ENCODE data around the gene UGT1A6.
"Not testable (repeated sequence)": the region's sequence is repeated elsewhere in the genome, so short reads cannot be mapped to it uniquely, and the experiment has no call there.

The UGT1A6 gene

GRCh38 chr2:233736868-233737653 lies 44.4 kb downstream of the UGT1A6 start:
- not testable (repeated sequence) for DNase-seq

- no peak for DNase-seq
Observed at GRCh38 chr2:233740870-233741269, 48.2 kb downstream of the UGT1A6 start.

- no peak for DNase-seq
Observed at GRCh38 chr2:233743464-233744259, 51.0 kb downstream of the UGT1A6 start.

DNA sequence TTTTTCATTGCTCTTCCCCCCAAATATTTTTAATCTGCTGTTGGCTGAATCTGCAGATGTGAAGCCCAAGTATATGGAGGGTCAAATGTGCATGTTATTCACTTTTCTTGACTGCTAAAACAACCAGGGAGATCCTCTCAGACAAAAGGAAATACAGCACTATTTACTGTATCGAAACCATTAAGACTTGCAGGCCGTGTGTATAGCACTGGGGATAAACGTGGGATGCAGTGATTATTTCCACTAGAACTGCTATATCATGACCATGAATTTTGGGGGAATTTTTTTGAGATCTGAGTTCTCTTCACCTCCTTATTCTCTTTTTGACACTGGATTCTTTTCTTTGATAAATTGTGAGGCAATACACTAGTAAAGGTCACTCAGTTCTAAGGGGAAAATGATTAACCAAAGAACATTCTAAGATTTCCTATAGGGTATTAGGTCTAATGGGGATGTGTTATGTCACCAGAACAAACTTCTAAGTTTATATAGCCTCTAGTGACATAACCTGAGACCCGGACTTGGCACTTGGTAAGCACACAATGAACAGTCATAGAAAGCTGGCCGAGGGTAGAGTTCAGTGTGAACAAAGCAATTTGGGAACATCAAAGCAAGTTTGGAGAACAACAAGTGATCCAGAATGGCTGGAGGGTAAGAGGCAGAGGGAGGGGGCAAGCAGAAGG lies 52.5 kb downstream of the UGT1A6 start:
- DNase-seq: no peak

- not testable (repeated sequence) for DNase-seq
Observed at GRCh38 chr2:233745838-233746237, 53.1 kb downstream of the UGT1A6 start.

- DNase-seq: no peak
Observed at GRCh38 chr2:233746475-233747282, 54.0 kb downstream of the UGT1A6 start.

DNA sequence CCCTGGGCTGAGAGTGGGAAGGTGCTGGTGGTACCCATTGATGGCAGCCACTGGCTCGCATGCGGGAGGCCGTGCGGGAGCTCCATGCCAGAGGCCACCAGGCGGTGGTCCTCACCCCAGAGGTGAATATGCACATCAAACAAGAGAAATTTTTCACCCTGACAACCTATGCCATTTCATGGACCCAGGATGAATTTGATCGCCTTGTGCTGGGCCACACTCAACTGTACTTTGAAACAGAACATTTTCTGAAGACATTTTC lies 54.5 kb downstream of the UGT1A6 start:
- DNase-seq: no peak

DNA sequence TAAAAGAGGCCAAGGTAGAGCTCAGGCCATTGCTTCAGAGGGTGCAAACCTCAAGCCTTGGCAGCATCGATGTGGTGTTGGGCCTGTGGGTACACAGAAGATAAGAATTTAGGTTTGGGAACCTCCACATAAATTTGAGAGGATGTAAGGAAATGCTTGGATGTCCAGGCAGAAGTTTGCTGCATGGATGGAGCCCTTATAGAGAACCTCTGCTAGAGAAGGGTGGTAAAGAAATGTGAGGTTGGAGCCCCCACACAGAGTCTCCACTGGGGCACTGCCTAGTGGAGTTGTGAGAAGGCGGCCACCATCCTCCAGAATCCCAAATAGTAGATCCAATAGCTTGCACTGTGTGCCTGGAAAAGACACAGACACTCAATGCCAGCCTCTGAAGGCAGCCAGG lies 58.0 kb downstream of the UGT1A6 start:
- DNase-seq: not testable (repeated sequence)

DNA sequence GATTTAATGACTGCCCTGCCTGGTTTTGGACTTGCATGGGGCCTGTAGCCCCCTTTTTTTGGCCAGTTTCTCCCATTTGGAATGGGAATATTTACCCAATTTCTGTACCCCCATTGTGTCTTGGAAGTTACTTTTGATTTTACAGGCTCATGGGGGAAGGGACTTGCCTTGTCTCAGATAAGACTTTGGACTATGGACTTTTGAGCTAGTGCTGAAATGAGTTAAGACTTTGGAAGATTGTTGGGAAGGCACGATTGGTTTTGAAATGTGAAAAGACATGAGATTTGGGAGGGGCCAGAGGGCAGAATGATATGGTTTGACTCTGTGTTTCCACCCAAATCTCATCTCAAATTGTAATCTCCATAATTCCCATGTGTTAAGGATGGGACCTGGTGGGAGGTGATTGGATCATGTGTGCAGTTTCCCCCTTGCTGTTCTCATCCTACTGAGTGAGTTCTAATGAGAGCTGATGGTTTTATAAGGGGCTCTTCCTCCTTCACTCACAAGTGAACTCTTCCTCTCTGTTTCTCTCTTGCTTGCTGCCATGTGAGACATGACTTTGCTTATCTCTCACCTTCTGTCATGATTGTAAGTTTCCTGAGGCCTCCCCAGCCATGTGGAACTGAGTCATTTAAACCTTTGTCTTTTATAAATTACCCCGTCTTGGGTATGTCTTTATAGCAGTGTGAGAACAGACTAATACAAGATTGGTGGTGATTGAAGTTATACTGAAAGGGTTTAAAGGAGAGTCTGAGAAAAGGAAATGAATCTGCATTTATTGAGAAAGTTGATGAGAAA lies 58.7 kb downstream of the UGT1A6 start:
- DNase-seq: not testable (repeated sequence)

DNA sequence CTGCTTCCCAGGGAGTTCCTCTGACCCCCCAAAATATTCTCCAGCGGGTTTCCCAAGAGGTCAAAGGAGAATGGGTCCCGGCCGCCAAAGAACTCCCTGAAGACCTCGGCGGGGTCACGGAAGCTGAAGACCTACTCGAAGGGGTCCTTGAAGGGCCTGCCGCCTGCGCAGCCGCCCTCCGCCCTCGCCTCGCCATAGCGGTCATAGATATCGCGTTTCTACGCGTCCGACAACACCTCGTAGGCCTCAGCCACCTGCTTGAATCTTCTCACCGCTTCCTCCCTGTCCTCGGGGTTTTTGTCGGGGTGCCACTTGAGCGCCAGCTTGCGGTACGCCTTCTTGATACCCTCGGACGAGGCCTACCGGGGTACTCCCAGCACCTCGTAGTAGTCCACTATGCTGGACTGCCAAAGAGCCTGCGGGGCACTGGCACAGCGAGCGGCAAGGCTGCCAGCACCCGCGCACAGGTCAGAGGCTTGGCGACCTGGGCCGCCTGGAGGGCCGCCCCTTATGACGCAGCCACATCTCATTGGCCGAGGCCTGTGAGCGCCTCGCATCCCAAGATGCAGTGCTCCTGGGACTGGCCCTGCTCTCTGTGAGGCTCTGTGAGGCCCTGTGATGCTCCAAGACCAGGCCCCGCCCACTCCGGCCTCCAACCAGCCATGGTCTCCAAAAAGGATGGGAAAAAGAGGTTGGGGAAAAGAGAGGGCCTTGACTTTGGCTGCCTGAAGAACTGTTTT lies 62.4 kb downstream of the UGT1A6 start:
- DNase-seq: no peak

DNA sequence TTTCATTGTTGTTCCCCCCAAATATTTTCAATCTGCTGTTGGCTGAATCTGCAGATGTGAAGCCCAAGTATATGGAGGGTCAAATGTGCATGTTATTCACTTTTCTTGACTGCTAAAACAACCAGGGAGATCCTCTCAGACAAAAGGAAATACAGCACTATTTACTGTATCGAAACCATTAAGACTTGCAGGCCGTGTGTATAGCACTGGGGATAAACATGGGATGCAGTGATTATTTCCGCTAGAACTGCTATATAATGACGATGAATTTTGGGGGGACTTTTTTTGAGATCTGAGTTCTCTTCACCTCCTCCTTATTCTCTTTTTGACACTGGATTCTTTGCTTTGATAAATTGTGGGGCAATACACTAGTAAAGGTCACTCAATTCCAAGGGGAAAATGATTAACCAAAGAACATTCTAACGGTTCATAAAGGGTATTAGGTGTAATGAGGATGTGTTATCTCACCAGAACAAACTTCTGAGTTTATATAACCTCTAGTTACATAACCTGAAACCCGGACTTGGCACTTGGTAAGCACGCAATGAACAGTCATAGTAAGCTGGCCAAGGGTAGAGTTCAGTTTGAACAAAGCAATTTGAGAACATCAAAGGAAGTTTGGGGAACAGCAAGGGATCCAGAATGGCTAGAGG lies 63.9 kb downstream of the UGT1A6 start:
- DNase-seq: no peak

GRCh38 chr2:233758141-233758540 lies 65.5 kb downstream of the UGT1A6 start:
- no peak for DNase-seq

GRCh38 chr2:233758849-233759248 lies 66.2 kb downstream of the UGT1A6 start:
- DNase-seq: no peak

GRCh38 chr2:233760043-233760442 lies 67.4 kb downstream of the UGT1A6 start, which contains the start of gene UGT1A1:
Gene UGT1A1 (plus strand): TSS chr2:233760270. CDS start chr2:233760288, 18 bp downstream.
- no peak for DNase-seq

DNA sequence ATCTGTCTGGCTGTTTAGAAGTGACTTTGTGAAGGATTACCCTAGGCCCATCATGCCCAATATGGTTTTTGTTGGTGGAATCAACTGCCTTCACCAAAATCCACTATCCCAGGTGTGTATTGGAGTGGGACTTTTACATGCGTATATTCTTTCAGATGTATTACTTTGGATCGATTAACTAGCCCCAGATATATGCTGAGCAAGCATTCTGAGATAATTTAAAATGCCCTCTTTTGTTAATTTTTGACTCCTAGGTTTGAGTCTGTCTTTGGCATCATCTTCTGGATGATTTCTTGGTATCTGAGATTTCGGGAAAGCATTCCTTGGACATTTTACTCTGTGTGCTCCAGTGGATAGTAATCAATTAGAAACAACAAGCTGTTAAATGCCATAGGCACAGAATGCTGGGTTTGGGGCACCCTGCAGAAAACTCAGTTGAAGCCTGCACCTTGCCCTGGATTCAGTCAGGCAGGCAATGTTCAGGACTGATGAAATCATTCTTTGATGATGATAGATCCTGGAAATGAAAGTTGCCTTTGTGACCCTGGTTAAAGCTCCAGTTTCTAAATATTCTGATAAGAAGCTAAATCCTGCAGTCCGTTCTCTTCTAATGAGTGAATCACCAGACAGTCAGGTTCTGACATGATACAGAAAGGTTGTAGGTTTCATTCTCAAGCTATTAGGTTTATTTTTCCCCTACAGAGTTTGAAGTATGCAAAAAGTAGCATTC lies 68.5 kb downstream of the UGT1A6 start:
- no peak for DNase-seq

- DNase-seq: peak in 1 of 2 donors; percentile 12
Observed at GRCh38 chr2:233764264-233764663, 71.6 kb downstream of the UGT1A6 start.

DNA sequence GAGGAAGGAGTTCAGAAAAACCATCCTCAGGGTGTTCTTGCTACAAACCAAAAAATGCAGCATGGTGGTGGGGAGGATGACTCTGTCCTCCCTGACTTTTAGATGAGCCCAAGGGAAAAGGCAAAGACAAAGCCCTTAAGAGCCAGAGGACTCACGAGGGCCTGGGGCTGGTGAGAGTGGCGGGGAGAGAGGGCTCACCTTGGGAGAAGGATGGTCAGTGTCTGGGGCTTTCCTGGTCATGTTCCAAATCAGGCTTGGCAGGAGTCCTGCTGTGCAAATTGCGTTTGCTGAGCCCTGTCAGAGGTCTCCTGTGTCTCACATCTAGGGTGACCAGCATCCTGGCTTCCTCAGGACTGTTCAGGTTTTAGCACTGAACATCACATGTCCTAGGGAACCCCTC lies 72.1 kb downstream of the UGT1A6 start:
- DNase-seq: no peak

DNA sequence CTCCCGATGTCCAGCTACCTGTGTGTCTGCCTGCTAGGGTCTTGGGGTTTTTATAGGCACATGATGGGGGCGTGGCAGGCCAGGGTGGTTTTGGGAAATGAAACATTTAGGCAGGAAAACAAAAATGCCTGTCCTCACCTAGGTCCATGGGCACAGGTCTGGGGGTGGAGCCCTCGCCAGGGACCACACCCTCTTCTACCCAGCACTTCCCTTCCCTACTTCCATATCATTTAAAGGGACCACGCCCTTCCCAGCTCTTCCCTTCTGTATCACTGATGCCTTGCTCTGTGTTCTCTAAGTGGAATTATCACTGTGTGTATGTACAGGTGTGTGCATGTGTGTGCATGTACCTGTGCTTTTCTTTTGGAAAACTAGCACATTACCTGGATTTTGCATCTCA lies 73.7 kb downstream of the UGT1A6 start:
- DNase-seq: no peak

DNA sequence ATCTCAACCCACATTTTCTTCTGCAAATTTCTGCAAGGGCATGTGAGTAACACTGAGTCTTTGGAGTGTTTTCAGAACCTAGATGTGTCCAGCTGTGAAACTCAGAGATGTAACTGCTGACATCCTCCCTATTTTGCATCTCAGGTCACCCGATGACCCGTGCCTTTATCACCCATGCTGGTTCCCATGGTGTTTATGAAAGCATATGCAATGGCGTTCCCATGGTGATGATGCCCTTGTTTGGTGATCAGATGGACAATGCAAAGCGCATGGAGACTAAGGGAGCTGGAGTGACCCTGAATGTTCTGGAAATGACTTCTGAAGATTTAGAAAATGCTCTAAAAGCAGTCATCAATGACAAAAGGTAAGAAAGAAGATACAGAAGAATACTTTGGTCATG lies 75.4 kb downstream of the UGT1A6 start:
- DNase-seq: no peak

DNA sequence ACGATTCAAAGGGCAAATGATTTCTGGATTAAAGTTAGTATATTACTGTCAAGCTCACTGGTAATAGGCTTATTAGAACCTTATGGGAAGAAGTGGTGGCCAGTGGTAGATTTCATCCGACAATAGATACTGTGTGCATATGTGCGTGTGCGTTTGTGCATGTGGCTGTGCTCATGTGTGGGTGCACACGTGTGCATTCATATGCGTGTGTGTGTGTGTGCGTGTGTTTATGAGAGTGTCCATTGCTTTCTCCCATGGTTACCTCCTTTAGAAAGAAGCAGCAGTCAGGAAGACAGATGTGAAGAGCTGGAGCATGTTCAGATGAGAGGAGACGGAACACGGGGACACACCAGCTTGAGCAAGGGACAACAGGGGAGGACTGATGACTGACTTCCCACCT lies 76.6 kb downstream of the UGT1A6 start:
- no peak for DNase-seq
